Endothelial cell (in vitro differentiated cells): ENCODE measurements around the gene TAF1C. TPM values are rescaled to one million over a fixed set of nuclear protein-coding genes. Genes with fewer than 3 reads are reported as not detected.

ENCODE experiments used
- DNase-seq: peaks from one replicate; pipeline ENCODE4 v3.0.0; 2021; ENCODE audit warnings: low spot score
- H3K27ac Mint-ChIP-seq: one replicate; pipeline ENCODE4 v1.8.0; 2021; ENCODE audit warnings: mixed read lengths, inconsistent platforms; ENCODE audit not compliant: unreplicated experiment
- H3K27me3 Mint-ChIP-seq: one replicate; pipeline ENCODE4 v1.8.0; 2021; ENCODE audit warnings: mild to moderate bottlenecking, moderate library complexity, mixed read lengths, inconsistent platforms; ENCODE audit not compliant: unreplicated experiment
- H3K36me3 Mint-ChIP-seq: one replicate; pipeline ENCODE4 v1.8.0; 2021; ENCODE audit warnings: mild to moderate bottlenecking, low read depth, mixed read lengths, inconsistent platforms; ENCODE audit not compliant: unreplicated experiment
- H3K4me1 Mint-ChIP-seq: one replicate; pipeline ENCODE4 v1.8.0; 2021; ENCODE audit warnings: mild to moderate bottlenecking, mixed read lengths, inconsistent platforms; ENCODE audit not compliant: unreplicated experiment
- H3K4me3 Mint-ChIP-seq: one replicate; pipeline ENCODE4 v1.8.0; 2021; ENCODE audit warnings: mild to moderate bottlenecking, mixed read lengths, inconsistent platforms; ENCODE audit not compliant: unreplicated experiment
- H3K9me3 Mint-ChIP-seq: one replicate; pipeline ENCODE4 v1.8.0; 2021; ENCODE audit warnings: mixed read lengths, inconsistent platforms; ENCODE audit not compliant: unreplicated experiment
- total RNA-seq: library from RNA; stranded (reverse); fragmentation: NEBNext Ultra II Directional; extraction: Animal tissue kit (Norgen Biotek cat#: 25700); gene quantifications from one replicate; pipeline ENCODE4 v1.2.1, GENCODE V29; 2021; ENCODE audit not compliant: unreplicated experiment
- TF ChIP-seq, protein P1 (sequence below): fragments of 200-600 bp; sonication (generic); IDR thresholded peaks from one replicate; pipeline ENCODE4 v1.5.0; 2021; ENCODE audit warnings: antibody characterized with exemption; ENCODE audit not compliant: unreplicated experiment

The TAF1C gene
- total RNA-seq, 1 donor from 2014 or later: 73.6 TPM

DNA sequence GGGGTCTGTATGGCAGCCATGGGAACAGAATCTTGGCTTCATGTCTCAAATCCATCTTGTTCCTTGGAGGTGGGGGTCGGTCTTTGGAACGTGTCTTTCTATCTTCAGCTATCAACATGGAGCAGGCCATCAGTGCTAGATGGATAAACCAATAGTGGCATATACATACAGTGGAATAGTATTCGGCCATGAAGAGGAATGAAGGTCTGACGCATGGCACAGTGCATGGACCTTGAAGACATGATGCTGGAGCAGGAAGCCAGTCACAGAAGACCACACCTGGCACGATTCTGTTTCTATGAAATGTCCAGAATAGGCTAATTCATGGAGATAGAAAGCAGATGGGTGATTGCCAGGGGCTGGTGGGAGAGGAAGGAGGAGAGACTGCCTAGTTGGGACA, 45.2 kb upstream of the TAF1C start:
- Mint-ChIP-seq H3K27ac (no peak overlapping the region), H3K9me3 (no peaks in the 10 kb centered on the region), H3K36me3 (no peaks in the 10 kb centered on the region), H3K27me3 (peaks cover 6% of the 10 kb centered on the region), H3K4me3 (no peak overlapping the region), H3K4me1 (peaks cover 3% of the 10 kb centered on the region)
- no peak for DNase-seq
- TF ChIP-seq, protein P1, sequence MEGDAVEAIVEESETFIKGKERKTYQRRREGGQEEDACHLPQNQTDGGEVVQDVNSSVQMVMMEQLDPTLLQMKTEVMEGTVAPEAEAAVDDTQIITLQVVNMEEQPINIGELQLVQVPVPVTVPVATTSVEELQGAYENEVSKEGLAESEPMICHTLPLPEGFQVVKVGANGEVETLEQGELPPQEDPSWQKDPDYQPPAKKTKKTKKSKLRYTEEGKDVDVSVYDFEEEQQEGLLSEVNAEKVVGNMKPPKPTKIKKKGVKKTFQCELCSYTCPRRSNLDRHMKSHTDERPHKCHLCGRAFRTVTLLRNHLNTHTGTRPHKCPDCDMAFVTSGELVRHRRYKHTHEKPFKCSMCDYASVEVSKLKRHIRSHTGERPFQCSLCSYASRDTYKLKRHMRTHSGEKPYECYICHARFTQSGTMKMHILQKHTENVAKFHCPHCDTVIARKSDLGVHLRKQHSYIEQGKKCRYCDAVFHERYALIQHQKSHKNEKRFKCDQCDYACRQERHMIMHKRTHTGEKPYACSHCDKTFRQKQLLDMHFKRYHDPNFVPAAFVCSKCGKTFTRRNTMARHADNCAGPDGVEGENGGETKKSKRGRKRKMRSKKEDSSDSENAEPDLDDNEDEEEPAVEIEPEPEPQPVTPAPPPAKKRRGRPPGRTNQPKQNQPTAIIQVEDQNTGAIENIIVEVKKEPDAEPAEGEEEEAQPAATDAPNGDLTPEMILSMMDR: no peak

DNA sequence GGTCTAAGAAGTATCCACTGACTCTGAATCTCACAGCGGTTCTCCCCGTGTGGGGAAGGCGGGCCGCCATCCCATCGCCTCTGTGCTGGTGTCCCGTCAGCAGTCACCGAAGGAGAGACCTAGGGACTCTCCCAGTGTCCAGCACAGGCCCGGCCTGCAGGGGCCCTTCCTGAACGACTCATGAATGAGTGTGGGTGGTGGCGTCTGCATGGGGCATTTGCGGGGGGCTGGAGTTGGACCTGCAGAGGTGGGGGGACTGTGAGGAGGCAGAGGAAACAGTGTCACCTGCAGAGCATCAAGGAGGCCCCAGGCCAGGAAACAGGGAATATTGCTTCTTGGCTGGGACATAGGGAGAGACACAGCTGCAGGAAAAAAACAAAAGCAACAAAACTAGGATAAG, 42.6 kb upstream of the TAF1C start:
- Mint-ChIP-seq H3K27ac (no peak overlapping the region), H3K9me3 (no peaks in the 10 kb centered on the region), H3K36me3 (no peaks in the 10 kb centered on the region), H3K27me3 (peaks cover 6% of the 10 kb centered on the region), H3K4me3 (no peak overlapping the region), H3K4me1 (peaks cover 3% of the 10 kb centered on the region)
- DNase-seq: no peak
- TF ChIP-seq, protein P1: no peak

DNA sequence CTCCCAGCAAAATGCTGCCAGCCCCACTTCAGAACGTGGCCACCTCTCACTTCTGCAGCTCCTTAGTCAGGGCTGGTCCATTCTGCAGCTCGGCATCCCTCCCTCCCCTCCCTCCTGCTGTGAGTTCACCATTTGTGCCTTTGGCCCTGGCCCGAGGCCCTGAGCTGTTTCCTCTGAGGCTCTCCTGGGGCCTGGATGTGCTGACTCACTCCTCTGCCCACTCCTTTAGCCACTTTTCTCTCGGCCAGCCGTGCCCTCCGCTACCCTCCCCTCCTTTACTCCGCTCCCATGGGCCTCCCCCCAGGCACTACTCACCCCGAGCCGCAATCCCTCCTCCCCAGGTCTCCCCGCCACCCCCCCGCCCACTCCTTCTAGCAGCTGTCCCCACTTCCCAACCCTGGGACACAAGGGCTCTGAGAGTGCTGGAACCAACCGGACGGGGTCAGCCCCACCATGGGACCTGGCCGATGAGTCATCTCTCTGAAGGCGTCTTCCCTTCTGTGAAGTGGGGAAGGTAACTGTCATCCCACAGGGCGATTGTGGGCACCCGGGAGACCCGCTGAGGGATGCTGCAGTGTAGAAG, 41.5 kb upstream of the TAF1C start:
- TF ChIP-seq, protein P1: no peak
- DNase-seq: no peak
- no peak overlapping the region for H3K27ac Mint-ChIP-seq
- H3K4me3 Mint-ChIP-seq: no peak overlapping the region
- no peaks in the 10 kb centered on the region for H3K36me3 Mint-ChIP-seq
- peaks cover 3% of the 10 kb centered on the region for H3K4me1 Mint-ChIP-seq
- no peaks in the 10 kb centered on the region for H3K9me3 Mint-ChIP-seq
- H3K27me3 Mint-ChIP-seq: peaks cover 4% of the 10 kb centered on the region

DNA sequence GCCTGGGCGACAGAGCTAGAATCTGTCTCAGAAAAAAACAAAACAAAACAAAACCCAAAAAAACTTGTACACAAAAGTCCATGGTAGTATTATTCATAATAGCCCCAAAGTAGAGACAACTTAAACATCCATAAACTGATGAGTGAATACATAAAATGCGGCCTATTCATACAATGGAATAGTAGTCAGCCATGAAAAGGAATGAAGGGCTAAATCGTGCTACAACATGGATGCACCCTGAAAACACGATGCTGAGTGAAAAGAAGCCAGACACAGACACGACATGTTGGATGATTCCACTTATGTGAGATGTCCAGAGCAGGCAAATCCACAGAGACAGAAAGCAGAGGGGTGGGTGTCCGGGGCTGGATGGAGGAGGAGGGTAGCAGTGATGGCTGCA, 40.7 kb upstream of the TAF1C start:
- no peak overlapping the region for H3K27ac Mint-ChIP-seq
- no peaks in the 10 kb centered on the region for H3K9me3 Mint-ChIP-seq
- H3K27me3 Mint-ChIP-seq: peaks cover 4% of the 10 kb centered on the region
- TF ChIP-seq, protein P1: no peak
- no peaks in the 10 kb centered on the region for H3K36me3 Mint-ChIP-seq
- H3K4me1 Mint-ChIP-seq: peaks cover 3% of the 10 kb centered on the region
- H3K4me3 Mint-ChIP-seq: no peak overlapping the region
- no peak for DNase-seq

DNA sequence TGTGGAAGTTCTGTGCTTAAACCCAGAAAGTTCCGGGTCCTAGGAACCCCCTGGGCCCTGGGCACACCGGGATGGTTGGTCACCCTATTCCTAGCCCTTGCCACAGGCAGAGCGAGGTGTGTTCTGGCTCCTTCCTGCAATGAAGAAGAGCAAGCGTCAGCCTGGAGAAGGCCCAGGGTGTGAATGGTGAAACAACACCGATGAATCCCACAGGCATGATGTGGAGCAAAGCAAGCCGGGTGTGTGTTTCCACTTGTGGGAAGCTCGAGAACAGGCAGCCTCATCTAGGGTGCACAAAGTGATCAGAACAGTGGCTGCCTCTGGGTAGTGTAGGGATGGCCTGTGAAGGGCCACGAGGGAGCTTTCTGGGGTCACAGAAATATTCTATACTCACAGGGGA, 39.2 kb upstream of the TAF1C start:
- peaks cover 3% of the 10 kb centered on the region for H3K4me1 Mint-ChIP-seq
- no peak overlapping the region for H3K27ac Mint-ChIP-seq
- H3K36me3 Mint-ChIP-seq: no peaks in the 10 kb centered on the region
- no peaks in the 10 kb centered on the region for H3K9me3 Mint-ChIP-seq
- TF ChIP-seq, protein P1: no peak
- peaks cover 8% of the 10 kb centered on the region for H3K27me3 Mint-ChIP-seq
- no peak for DNase-seq
- no peak overlapping the region for H3K4me3 Mint-ChIP-seq
